ENCODE measurements around the gene CDKAL1.
A peak's percentile ranks its signal among the peaks of the same experiment; 100 is the strongest.

Gene CDKAL1

GRCh38 chr6:21158149-21158548, 623.9 kb downstream of the CDKAL1 start:
- DNase-seq, result no peak

- DNase-seq, result no peak
Observed at GRCh38 chr6:21158873-21159272, 624.6 kb downstream of the CDKAL1 start.

GRCh38 chr6:21159465-21159864, 625.2 kb downstream of the CDKAL1 start:
- no peak for DNase-seq

GRCh38 chr6:21161707-21162106, 627.5 kb downstream of the CDKAL1 start:
- DNase-seq, result no peak

- no peak for DNase-seq
Observed at GRCh38 chr6:21163110-21163837, 629.0 kb downstream of the CDKAL1 start.

- DNase-seq, result no peak
Observed at GRCh38 chr6:21163838-21164180, 629.6 kb downstream of the CDKAL1 start.

- DNase-seq, result no peak
Observed at GRCh38 chr6:21164768-21165326, 630.6 kb downstream of the CDKAL1 start.

GRCh38 chr6:21166754-21167153, 632.5 kb downstream of the CDKAL1 start:
- no peak for DNase-seq

- DNase-seq, result no peak
Observed at GRCh38 chr6:21167790-21168189, 633.5 kb downstream of the CDKAL1 start.

- DNase-seq, result no peak
Observed at GRCh38 chr6:21171801-21172200, 637.5 kb downstream of the CDKAL1 start.

- DNase-seq, result no peak
Observed at GRCh38 chr6:21173031-21173430, 638.8 kb downstream of the CDKAL1 start.

GRCh38 chr6:21173678-21174077, 639.4 kb downstream of the CDKAL1 start:
- DNase-seq, result no peak

- DNase-seq, result no peak
Observed at GRCh38 chr6:21176197-21176596, 641.9 kb downstream of the CDKAL1 start.

- DNase-seq, result no peak
Observed at GRCh38 chr6:21180155-21180554, 645.9 kb downstream of the CDKAL1 start.

GRCh38 chr6:21180800-21181337, 646.6 kb downstream of the CDKAL1 start:
- no peak for DNase-seq

- DNase-seq, result no peak
Observed at GRCh38 chr6:21181866-21182265, 647.6 kb downstream of the CDKAL1 start.

- DNase-seq, result no peak
Observed at GRCh38 chr6:21182589-21182988, 648.3 kb downstream of the CDKAL1 start.

- DNase-seq, result peak; percentile 89
Observed at GRCh38 chr6:21185861-21186478, 651.7 kb downstream of the CDKAL1 start.

- no peak for DNase-seq
Observed at GRCh38 chr6:21186479-21187055, 652.3 kb downstream of the CDKAL1 start.

- DNase-seq, result no peak
Observed at GRCh38 chr6:21187485-21187884, 653.2 kb downstream of the CDKAL1 start.

- peak; percentile 92 for DNase-seq
Observed at GRCh38 chr6:21188505-21189223, 654.4 kb downstream of the CDKAL1 start.

- DNase-seq, result peak; percentile 69
Observed at GRCh38 chr6:21189759-21190158, 655.5 kb downstream of the CDKAL1 start.

GRCh38 chr6:21190701-21191100, 656.4 kb downstream of the CDKAL1 start:
- no peak for DNase-seq
